HG02870 (cell line): ENCODE data around the gene COL9A3.
A peak's percentile ranks its signal among the peaks of the same experiment; 100 is the strongest.
"Not testable (repeated sequence)": the region's sequence is repeated elsewhere in the genome, so short reads cannot be mapped to it uniquely, and the experiment has no call there.

Experiments used
- ATAC-seq: cut with Tn5 transposase; IDR thresholded peaks from one replicate; pipeline ENCODE4 v1.9.1; 2021; ENCODE audit warnings: mild to moderate bottlenecking, moderate library complexity; ENCODE audit not compliant: unreplicated experiment

Gene COL9A3

GRCh38 chr20:62832951-62833391 lies 16.1 kb downstream of the COL9A3 start:
- peak; percentile 67 for ATAC-seq

- no peak for ATAC-seq
These were observed 18.3 kb downstream of the COL9A3 start for GRCh38 chr20:62834967-62835730.

GRCh38 chr20:62835931-62836861 lies 19.3 kb downstream of the COL9A3 start:
- ATAC-seq = no peak

DNA sequence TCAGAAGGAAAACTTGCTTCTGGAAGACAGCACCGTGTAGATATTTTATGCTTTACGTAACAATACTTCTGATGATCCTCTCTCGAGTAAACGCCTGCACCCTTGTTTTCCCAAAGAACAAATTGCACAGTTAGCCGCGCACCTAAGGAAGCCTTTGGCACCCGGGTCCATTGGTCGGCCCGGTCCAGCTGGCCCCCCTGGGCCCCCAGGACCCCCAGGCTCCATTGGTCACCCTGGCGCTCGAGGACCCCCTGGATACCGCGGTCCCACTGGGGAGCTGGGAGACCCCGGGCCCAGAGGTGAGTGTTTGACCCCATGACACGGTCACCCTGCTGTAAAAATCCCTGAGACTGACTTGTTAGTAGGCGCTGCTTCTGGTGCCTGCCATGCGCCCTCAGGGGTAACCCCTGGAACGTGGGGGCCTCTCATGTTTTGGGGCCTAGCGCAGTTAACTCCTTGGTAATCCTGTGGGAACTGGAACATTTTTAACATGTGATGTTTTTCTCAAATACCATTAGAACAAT lies 20.2 kb downstream of the COL9A3 start:
- no peak for ATAC-seq

GRCh38 chr20:62837790-62838127 lies 20.9 kb downstream of the COL9A3 start:
- ATAC-seq = no peak

- ATAC-seq = no peak
These were observed 21.5 kb downstream of the COL9A3 start for GRCh38 chr20:62838128-62838891.

GRCh38 chr20:62839261-62839660 lies 22.4 kb downstream of the COL9A3 start:
- ATAC-seq = no peak

DNA sequence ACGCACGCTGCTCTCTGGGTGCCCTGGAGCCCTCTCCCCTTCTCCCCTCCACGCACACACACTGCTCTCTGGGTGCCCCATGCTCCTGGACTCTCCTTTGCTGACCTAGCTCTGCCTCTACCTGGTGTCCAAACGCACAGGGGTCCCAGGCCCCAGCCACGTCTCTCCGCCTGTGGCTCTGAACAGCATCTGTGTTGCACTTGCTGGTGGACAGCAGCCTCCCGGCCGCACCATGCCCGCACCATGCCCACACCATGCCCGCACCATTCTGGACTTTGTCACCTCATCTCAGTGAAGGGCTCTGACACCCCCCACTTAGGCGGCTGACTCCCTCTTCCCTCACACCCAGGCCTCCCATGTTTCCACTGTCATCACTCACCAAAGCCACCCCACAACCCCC lies 23.0 kb downstream of the COL9A3 start:
- ATAC-seq = no peak

- no peak for ATAC-seq
These were observed 23.7 kb downstream of the COL9A3 start for GRCh38 chr20:62840244-62841197.

GRCh38 chr20:62841705-62842212 lies 24.9 kb downstream of the COL9A3 start:
- no peak for ATAC-seq

GRCh38 chr20:62843656-62844055 lies 26.8 kb downstream of the COL9A3 start:
- ATAC-seq = no peak

DNA sequence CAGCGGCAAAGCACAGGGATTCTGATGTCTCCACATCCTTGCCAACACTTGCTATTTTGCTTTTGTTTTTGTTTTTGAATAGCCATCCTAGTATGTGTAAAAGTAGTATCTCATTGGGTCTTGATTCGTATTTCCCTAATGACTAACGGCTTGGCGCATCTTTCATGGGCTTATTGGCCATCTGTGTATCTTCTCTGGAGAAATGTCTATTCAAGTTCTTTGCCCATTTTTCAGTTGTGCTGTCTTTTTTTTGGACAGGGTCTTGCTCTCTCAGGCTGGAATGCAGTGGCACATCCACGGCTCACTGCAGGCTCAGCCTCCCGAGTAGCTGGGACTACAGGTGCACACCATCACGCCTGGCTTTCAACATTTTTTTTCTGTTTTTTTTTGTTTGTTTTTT lies 27.3 kb downstream of the COL9A3 start:
- no peak for ATAC-seq

DNA sequence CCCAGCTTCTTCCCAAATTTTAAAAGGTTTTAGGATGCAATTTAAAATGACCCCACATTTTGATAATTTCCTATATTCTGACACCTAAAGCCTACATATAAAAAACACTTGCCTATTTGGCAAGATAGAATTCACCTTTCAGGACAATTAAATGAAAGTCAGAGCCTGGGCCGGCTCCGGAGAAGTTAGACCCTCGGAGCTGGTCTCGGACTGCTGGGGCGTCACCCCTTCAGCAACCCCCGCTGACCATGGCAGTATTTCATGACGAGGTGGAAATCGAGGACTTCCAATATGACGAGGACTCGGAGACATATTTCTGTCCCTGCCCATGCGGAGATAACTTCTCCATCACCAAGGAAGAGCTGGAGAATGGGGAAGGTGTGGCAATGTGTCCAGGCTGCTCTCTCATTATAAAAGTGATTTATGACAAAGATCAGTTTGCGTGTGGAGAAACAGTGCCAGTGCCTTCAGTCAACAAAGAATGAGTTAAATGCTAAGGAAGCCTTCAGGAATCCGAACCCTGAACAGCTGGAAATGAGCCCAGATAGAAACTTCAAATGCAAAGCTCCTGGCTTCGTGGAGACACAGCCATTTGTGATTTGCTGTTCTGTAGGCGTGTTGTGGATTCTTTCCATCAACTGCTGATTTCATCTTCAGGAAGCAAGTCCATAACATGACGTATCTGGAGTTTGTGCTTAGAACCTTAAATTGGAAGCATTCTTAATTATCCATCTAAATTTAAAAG lies 28.7 kb downstream of the COL9A3 start:
- no peak for ATAC-seq

DNA sequence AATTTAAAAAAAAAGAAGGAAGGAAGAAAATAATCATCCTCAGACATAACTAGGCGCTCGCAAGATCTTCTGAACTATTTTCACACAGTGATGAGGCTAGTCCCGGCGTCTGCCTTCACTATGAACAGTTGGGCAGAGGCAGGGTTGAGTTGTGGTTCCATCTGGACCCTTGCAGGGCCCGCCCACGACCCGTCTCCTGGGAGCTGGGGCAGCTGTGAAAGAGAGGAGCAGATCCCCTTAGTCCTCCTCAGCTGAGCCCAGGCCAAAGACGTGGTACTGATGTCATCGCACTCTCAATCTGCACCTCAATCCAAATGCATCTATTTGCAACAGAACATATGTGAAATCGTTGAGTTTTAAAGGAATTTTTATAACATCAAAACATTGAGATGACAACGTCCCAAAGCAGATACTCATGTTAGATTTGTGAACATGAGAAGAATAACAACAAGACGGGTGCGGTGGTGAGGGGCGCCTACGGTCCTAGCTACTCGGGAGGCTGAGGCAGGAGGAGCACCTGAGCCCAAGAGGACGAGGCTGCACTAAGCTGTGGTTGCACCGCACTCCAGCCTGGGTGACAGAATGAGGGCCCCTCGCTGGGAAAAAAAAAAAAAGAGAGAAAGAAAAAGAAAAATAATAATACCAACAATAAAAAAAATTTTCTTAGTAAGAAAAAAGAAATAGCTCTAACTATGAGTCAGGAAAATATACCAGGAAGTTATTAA lies 29.5 kb downstream of the COL9A3 start:
- ATAC-seq = no peak

DNA sequence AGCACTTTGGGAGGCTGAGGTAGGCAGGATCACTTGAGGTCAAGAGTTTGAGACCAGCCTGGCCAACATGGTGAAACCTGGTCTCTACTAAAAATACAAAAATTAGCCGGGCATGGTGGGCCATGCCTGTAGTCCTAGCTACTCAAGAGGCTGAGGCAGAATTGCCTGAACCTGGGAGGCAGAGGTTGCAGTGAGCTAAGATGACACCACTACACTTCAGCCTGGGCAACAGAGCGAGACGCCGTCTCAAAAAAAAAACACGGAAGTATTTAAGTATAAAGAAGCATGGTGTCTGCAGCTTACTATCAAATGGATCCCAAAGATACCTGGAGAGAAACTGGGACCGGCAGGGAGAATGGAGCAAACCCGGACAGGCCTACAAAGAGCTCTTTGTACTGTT lies 32.1 kb downstream of the COL9A3 start:
- not testable (repeated sequence) for ATAC-seq

- no peak for ATAC-seq
These were observed 32.6 kb downstream of the COL9A3 start for GRCh38 chr20:62849431-62849830.

GRCh38 chr20:62850333-62850974 lies 33.6 kb downstream of the COL9A3 start:
- no peak for ATAC-seq

- ATAC-seq = no peak
These were observed 35.3 kb downstream of the COL9A3 start for GRCh38 chr20:62852196-62852595.
